GM19035 (cell line): ENCODE measurements around the gene FRMD8.

ENCODE experiments used
- ATAC-seq: cut with Tn5 transposase; IDR thresholded peaks from one replicate; pipeline ENCODE4 v1.9.1; 2021; ENCODE audit not compliant: unreplicated experiment

FRMD8 gene

GRCh38 chr11:65423516-65424204 lies 37.2 kb downstream of the FRMD8 start:
- no peak for ATAC-seq

DNA sequence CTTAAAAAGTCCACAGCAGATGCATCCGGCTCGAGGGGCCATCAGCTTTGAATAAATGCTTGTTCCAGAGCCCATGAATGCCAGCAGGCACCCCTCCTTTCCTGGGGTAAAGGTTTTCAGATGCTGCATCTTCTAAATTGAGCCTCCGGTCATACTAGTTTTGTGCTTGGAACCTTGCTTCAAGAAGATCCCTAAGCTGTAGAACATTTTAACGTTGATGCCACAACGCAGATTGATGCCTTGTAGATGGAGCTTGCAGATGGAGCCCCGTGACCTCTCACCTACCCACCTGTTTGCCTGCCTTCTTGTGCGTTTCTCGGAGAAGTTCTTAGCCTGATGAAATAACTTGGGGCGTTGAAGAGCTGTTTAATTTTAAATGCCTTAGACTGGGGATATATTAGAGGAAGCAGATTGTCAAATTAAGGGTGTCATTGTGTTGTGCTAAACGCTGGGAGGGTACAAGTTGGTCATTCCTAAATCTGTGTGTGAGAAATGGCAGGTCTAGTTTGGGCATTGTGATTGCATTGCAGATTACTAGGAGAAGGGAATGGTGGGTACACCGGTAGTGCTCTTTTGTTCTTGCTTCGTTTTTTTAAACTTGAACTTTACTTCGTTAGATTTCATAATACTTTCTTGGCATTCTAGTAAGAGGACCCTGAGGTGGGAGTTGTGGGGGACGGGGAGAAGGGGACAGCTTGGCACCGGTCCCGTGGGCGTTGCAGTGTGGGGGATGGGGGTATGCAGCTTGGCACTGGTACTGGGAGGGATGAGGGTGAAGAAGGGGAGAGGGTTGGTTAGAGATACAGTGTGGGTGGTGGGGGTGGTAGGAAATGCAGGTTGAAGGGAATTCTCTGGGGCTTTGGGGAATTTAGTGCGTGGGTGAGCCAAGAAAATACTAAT lies 38.0 kb downstream of the FRMD8 start:
- no peak for ATAC-seq

DNA sequence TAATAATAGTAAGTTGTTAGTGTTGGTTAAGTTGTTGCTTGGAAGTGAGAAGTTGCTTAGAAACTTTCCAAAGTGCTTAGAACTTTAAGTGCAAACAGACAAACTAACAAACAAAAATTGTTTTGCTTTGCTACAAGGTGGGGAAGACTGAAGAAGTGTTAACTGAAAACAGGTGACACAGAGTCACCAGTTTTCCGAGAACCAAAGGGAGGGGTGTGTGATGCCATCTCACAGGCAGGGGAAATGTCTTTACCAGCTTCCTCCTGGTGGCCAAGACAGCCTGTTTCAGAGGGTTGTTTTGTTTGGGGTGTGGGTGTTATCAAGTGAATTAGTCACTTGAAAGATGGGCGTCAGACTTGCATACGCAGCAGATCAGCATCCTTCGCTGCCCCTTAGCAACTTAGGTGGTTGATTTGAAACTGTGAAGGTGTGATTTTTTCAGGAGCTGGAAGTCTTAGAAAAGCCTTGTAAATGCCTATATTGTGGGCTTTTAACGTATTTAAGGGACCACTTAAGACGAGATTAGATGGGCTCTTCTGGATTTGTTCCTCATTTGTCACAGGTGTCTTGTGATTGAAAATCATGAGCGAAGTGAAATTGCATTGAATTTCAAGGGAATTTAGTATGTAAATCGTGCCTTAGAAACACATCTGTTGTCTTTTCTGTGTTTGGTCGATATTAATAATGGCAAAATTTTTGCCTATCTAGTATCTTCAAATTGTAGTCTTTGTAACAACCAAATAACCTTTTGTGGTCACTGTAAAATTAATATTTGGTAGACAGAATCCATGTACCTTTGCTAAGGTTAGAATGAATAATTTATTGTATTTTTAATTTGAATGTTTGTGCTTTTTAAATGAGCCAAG lies 38.9 kb downstream of the FRMD8 start:
- no peak for ATAC-seq

DNA sequence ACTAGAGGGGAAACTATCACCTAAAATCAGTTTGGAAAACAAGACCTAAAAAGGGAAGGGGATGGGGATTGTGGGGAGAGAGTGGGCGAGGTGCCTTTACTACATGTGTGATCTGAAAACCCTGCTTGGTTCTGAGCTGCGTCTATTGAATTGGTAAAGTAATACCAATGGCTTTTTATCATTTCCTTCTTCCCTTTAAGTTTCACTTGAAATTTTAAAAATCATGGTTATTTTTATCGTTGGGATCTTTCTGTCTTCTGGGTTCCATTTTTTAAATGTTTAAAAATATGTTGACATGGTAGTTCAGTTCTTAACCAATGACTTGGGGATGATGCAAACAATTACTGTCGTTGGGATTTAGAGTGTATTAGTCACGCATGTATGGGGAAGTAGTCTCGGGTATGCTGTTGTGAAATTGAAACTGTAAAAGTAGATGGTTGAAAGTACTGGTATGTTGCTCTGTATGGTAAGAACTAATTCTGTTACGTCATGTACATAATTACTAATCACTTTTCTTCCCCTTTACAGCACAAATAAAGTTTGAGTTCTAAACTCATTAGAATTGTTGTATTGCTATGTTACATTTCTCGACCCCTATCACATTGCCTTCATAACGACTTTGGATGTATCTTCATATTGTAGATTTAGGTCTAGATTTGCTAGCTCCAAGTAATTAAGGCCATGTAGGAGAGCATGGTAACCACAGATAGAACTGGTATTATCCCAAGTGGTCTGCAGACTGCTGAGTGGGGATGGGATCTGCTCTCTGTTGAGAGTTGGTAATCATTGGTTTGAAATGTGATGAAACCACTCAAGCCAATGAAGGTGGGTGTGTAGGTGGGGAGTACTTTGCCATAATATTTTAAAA lies 39.8 kb downstream of the FRMD8 start:
- peak; percentile 25 for ATAC-seq

GRCh38 chr11:65426839-65427690 lies 40.6 kb downstream of the FRMD8 start:
- ATAC-seq = no peak

DNA sequence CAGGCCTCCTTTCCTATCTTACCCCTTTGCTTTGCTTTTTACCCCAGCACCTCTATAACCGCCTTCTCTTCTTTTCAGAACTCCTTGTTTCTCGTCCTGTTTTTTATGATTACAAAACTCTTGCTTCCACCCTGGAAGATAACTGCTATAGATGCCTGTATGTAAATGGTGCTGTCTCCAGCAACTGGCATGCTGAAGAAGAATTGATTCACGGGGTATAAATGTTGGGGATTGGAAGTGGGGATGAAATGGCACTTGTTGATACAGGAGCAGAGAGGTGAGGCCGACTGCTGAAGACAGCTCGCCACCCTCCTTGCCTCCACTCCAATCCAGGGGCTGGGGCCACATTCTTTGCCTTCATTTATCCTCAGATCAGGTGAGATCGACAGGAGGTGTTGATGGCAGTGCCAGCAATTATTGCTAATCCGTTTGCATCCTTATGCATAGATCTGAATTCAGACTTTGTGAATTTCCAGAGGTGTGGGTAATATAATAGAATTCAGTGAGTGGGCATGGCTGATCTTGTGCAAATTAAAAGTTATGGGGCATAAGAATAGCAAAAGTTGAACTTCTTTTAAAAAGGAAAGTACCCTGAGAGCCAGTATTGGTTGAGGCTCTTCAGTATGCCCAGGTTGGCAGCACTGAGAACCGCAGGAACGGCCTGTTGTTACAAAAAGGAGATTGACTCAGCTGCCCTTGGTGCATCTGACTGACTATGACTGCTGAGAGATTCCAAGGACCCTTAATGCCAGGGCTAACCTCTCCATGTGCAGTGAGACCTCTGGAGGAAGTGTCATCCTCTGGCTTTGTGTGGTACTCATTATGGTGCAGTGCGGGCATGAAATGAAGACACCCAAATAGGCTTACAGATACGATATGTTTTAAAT lies 41.5 kb downstream of the FRMD8 start:
- no peak for ATAC-seq

DNA sequence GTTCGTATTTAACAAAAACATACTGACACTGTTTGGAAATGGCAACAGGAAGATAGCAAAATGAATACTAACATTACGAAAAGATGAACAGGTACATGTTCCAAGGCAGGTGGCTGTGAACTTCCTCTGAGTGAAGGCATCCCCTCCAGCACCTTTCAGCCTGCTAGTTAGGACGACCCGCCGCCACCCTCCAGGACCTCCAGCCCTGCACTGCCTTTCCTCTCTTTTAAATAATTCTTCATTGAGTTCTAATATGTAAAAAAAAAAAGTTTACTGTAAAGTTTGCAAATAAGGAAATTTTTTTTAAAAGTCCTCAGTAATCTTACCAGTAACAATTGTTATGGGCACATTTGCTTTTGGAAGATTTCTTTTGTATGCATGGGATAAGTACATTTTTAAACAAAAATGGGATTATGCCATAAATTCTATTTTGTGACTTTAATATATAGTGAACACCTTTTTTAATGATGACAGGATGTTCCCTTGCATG lies 42.2 kb downstream of the FRMD8 start:
- ATAC-seq = no peak

DNA sequence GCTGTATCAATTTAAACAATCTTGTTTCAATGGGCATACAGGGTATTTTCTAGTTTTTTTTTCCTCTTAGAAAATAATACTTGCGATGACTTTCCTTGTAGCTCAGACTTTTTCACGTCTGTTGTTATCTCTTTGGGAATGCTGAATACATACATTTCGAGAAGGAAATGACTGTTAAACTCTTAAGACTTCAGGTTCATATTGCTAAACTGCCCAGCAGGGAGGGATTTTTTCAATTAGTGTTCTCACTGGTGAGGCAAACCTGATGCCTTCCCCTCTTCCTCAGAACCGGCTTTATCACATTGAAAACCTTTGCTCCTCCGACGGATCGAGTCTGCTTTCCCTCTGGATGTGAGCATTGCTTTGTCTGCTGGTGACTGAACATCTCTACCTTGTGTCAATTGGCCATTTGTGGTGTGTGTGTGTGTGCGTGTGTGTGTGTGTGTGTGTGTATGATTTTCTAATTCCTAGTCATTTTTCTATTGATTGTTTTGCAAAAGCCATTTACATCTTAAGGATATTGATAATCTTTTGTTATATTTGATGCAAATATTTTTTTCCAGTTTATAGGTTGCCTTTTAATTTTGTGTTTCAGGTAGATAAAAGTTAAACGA lies 42.7 kb downstream of the FRMD8 start:
- ATAC-seq = no peak

- ATAC-seq = no peak
Observed at GRCh38 chr11:65429724-65430405, 43.4 kb downstream of the FRMD8 start.

GRCh38 chr11:65430406-65431217 lies 44.2 kb downstream of the FRMD8 start:
- no peak for ATAC-seq

DNA sequence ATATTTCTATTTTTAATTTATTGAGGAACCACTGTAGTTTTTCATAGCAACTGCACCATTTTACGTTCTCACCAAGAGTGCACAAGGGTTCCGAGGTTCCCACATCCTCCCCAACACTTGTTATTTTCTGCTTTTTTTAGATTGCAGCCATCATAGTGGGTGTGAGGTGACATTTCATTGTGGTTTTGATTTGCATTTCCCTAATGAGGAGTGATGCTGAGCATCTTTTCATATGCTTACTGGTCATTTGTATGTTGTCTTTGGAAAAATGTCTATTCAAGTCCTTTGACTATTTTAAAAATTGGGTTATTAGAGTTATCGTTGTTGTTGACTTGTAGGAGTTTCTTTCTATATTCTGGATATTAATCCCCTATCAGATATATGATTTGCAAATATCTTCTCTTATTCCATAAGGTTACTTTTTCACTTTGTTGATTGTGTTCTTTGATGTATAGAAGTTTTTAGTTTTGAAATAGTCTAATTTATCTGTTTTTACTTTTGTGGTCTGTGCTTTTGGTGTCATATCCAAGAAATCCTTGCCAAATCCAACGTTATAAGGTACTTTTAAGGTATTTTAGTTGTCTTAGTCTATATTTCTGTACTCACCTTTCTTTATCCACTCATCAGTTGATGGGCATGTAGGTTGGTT lies 45.1 kb downstream of the FRMD8 start:
- ATAC-seq = no peak

DNA sequence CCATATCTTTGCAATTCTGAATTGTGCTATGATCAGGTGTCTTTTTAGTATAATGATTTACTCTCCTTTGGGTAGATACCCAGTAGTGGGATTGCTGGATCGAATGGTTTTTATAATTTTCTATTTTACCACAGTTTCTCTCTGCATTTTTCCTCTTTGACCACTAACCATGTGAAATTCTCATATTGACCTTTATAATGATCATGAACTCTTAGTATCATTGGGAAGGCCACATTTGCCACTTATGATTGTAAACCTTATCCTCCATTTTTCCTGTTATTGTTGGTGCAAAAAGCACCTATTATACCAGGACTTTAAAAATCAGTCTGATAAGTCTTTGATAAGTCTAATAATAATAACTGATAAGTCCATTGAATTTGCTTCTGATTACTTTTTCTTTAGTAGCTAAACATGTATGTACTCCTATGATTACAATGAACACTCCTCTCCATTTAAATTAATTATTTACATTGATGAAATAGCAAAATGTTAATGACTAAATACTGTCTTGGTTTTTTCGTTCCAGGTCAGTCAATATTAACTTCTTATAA lies 45.7 kb downstream of the FRMD8 start:
- ATAC-seq = no peak

DNA sequence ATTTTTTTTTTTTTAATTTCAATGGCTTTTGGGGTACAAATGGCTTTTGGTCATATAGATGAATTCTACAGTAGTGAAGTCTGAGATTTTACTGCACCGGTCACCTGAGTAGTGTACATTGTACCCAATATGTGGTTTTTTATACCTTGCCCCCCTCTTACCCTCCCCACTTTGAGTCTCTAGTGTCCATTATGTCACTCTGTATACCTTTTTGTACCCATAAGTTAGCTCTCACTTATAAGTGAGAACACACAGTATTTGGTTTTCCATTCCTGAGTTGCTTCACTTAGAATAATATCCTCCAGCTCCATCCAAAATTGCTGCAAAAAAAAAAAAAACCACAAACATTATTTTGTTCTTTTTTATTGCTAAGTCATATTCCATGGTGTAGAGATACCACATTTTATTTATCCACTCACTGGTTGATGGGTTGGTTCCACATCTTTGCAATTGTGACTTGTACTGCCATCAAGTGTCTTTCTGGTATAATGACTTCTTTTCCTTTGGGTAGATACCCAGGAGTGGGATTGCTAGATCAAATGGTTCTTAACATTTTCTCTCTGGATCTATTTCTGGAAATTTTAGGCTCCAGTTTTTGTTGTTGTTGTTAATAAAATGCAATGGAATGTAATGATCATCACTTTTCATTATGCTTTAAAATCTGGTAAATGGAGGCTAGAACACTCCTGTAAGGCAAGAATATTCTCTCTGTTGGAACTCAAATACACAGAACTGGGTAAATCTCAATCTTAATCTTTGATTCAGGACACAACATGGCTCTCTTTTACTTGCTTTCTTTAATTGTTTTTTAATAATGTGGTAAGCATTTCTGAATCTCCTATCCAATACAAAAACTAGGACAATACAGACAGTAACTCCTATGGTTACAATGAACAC lies 46.5 kb downstream of the FRMD8 start:
- ATAC-seq = no peak

- no peak for ATAC-seq
Observed at GRCh38 chr11:65433657-65434056, 47.2 kb downstream of the FRMD8 start.
